ENCODE data around the gene AMOTL2. TPM values are rescaled to one million over a fixed set of nuclear protein-coding genes. Genes with fewer than 3 reads are reported as not detected.
A peak's percentile ranks its signal among the peaks of the same experiment; 100 is the strongest.

Gene AMOTL2
- total and polyA plus RNA-seq, 2 donors (not counting 1 experiment from before 2014, with no cell fraction given): not detected

- POLR2A ChIA-PET: no interaction called here
Measured at GRCh38 chr3:134406331-134407238, 32.3 kb upstream of the AMOTL2 start.

More at GRCh38 chr3:134406331-134407238, 32.3 kb upstream of the AMOTL2 start:
- TF ChIP-seq EZH2 (IDR thresholded peaks at IDR 0.05; ENCODE audit: borderline replicate concordance, insufficient read depth, low read depth, low read length, poor library complexity, severe bottlenecking) (no peak), CTCF (IDR thresholded peaks at IDR 0.05) (no peak)
- intact Hi-C loops (cut with micrococcal nuclease): no loop called here
- CTCF ChIA-PET: no interaction called here
- peaks cover 0 to 40% (median 17%) of the 10 kb centered on the region in 4 experiments for H3K27me3 ChIP-seq (replicated peaks in 1 of 4; ENCODE audit: control extremely low read depth in 1 of 4, control insufficient read depth in 3 of 4, insufficient read depth in 4 of 4, low read length in 3 of 4)
- Mint-ChIP-seq H3K9me3 (ENCODE audit: insufficient read depth) (peaks cover 6% of the 10 kb centered on the region), H3K4me3 (no peak overlapping the region), H3K4me1 (no peaks in the 10 kb centered on the region), H3K27ac (no peak overlapping the region), H3K27me3 (peaks cover 63% of the 10 kb centered on the region)
- H3K4me3 ChIP-seq (ENCODE audit: control extremely low read depth in 1 of 5, extremely low read depth in 1 of 5, insufficient read depth in 1 of 5, low read depth in 2 of 5, low read length in 4 of 5): no peak overlapping the region
- 19% methylated on average over 64 of the region's 64 CpGs for WGBS (ENCODE audit: insufficient coverage)
- no peaks in the 10 kb centered on the region for H4K20me1 ChIP-seq (ENCODE audit: control insufficient read depth, insufficient read depth, low read length, poor library complexity, severe bottlenecking)
- H3K36me3 ChIP-seq (replicated peaks in 1 of 2; ENCODE audit: control extremely low read depth in 1 of 2, control insufficient read depth in 1 of 2, extremely low read depth in 1 of 2, insufficient read depth in 2 of 2, low read length in 1 of 2): no peaks in the 10 kb centered on the region
- H3K4me1 ChIP-seq (ENCODE audit: control insufficient read depth in 2 of 2, insufficient read depth in 2 of 2, low read length in 2 of 2): no peaks in the 10 kb centered on the region
- peak overlapping the region; percentile 12 for H2AFZ ChIP-seq (ENCODE audit: insufficient read depth, low read depth, low read length, poor library complexity, severe bottlenecking)
- no peak overlapping the region for H3K4me2 ChIP-seq (replicated peaks; ENCODE audit: low read depth, low read length, poor library complexity, severe bottlenecking)
- H3K27ac ChIP-seq (ENCODE audit: low read length in 2 of 2): no peak overlapping the region
- H3K9me3 ChIP-seq (ENCODE audit: control extremely low read depth in 1 of 3, control insufficient read depth in 2 of 3, insufficient read depth in 1 of 3, low read length in 2 of 3): peaks cover 0 to 7% (median 4%) of the 10 kb centered on the region in 3 donors
- no peak overlapping the region for H3K9ac ChIP-seq (ENCODE audit: low read length)
- H3K79me2 ChIP-seq (ENCODE audit: control insufficient read depth, insufficient read depth, low read length): no peaks in the 10 kb centered on the region
- ATAC-seq (ENCODE audit: low read depth): no peak
- no peak for DNase-seq
